ENCODE data around the gene NRG3. TPM values are rescaled to one million over a fixed set of nuclear protein-coding genes. Genes with fewer than 3 reads are reported as not detected.

NRG3 gene
- total and polyA plus RNA-seq, 11 donors: 0.11 to 0.41 (median 0.27) TPM; not detected in 7

- Histone ChIP-seq H3K27me3 (no peaks in the 10 kb centered on the region), H3K4me3 (no peak overlapping the region), H3K36me3 (no peaks in the 10 kb centered on the region), H3K4me1 (no peaks in the 10 kb centered on the region), H3K9me3 (peaks cover 0 to 39% (median 8%) of the 10 kb centered on the region in 12 donors), H3K27ac (no peak overlapping the region)
- intact Hi-C loops (cut with DNase I): no loop called here
- DNase-seq (no peak), ATAC-seq (no peak)
- 88 to 98% (median 89%) methylated on average over 1 of the region's 1 CpG; no CpG with 5 or more reads in 1 of the 4 donors for WGBS, 4 donors
- TF ChIP-seq CTCF (IDR thresholded peaks at IDR 0.05): no peak
- no peak for TF ChIP-seq POLR2A (IDR thresholded peaks at IDR 0.05)
Measured at GRCh38 chr10:82438277-82438676, 563.3 kb downstream of the NRG3 start.

GRCh38 chr10:82440775-82441174 lies 565.8 kb downstream of the NRG3 start:
- no peak for DNase-seq
- H3K9me3 ChIP-seq: peaks cover 0 to 19% (median 6%) of the 10 kb centered on the region in 12 donors
- H3K27me3 ChIP-seq: no peaks in the 10 kb centered on the region
- H3K36me3 ChIP-seq: no peaks in the 10 kb centered on the region
- no peak overlapping the region for H3K4me3 ChIP-seq
- intact Hi-C loops (cut with DNase I): no loop called here
- no peak overlapping the region for H3K27ac ChIP-seq
- no peaks in the 10 kb centered on the region for H3K4me1 ChIP-seq
- no peak for ATAC-seq
- TF ChIP-seq POLR2A (IDR thresholded peaks at IDR 0.05) (no peak), CTCF (IDR thresholded peaks at IDR 0.05) (no peak)

- no peak for TF ChIP-seq CTCF (IDR thresholded peaks at IDR 0.05)
- Histone ChIP-seq H3K9me3 (no peaks in the 10 kb centered on the region), H3K36me3 (no peaks in the 10 kb centered on the region), H3K27me3 (no peaks in the 10 kb centered on the region), H3K4me1 (no peaks in the 10 kb centered on the region), H3K4me3 (no peak overlapping the region), H3K27ac (no peak overlapping the region)
- DNase-seq: no peak
- no peak for ATAC-seq
- 76 to 89% (median 86%) methylated on average over 3 of the region's 3 CpGs for WGBS, 4 donors
- intact Hi-C loops (cut with DNase I): no loop called here
Measured at GRCh38 chr10:82452046-82452445, 577.1 kb downstream of the NRG3 start.

- DNase-seq (no peak), ATAC-seq (no peak)
- Histone ChIP-seq H3K36me3 (no peaks in the 10 kb centered on the region), H3K27me3 (no peaks in the 10 kb centered on the region), H3K27ac (no peak overlapping the region), H3K4me1 (no peaks in the 10 kb centered on the region), H3K9me3 (no peaks in the 10 kb centered on the region), H3K4me3 (no peak overlapping the region)
- WGBS, 4 donors: 30 to 61% (median 49%) methylated on average over 1 of the region's 1 CpG
- no peak for TF ChIP-seq CTCF (IDR thresholded peaks at IDR 0.05)
- TF ChIP-seq POLR2A (IDR thresholded peaks at IDR 0.05): no peak
- intact Hi-C loops (cut with DNase I): no loop called here
Measured at GRCh38 chr10:82452676-82453075, 577.7 kb downstream of the NRG3 start.
